Esophagus squamous epithelium (tissue), 5 donors: ENCODE results near the gene PGLYRP1. TPM values are rescaled to one million over a fixed set of nuclear protein-coding genes. Genes with fewer than 3 reads are reported as not detected.
A peak's percentile ranks its signal among the peaks of the same experiment; 100 is the strongest.

Experiments used
- DNase-seq: peaks from one replicate; lab custom pipeline; 2025; lab: John Stamatoyannopoulos, UW
- H3K27ac ChIP-seq, 4 donors: fragments of 200-600 bp; sonication (generic); one replicate each; pipeline ENCODE4 v1.5.1; 2016 to 2019; ENCODE audit warnings: mild to moderate bottlenecking in 1 of 4
- H3K27me3 ChIP-seq, 4 donors: fragments of 200-600 bp; sonication (generic); 1 replicate in 3 of 4; 2 replicates in 1 of 4; pipeline versions ENCODE4 v1.5.1 to v1.6.0; 2017 to 2021; ENCODE audit warnings: antibody characterized with exemption in 1 of 4
- H3K36me3 ChIP-seq, 3 donors: fragments of 200-600 bp; sonication (generic); one replicate each; pipeline ENCODE4 v1.5.1; 2016 to 2019
- H3K4me1 ChIP-seq, 3 donors: fragments of 200-600 bp; sonication (generic); one replicate each; pipeline ENCODE4 v1.5.1; 2017 to 2019
- H3K4me3 ChIP-seq, 4 donors: fragments of 200-600 bp; sonication (generic); 1 replicate in 3 of 4; 2 replicates in 1 of 4; pipeline ENCODE4 v1.5.1; 2016 to 2019; ENCODE audit warnings: mild to moderate bottlenecking in 2 of 4, moderate library complexity in 1 of 4
- H3K9me3 ChIP-seq, 3 donors: fragments of 200-600 bp; sonication (generic); one replicate each; pipeline ENCODE4 v1.5.1; 2016 to 2019
- POLR2A ChIP-seq, 4 donors: fragments of 450-650 bp; IDR thresholded peaks; one replicate each; pipeline ENCODE4 v1.6.1; 2017; ENCODE audit warnings: antibody characterized with exemption in 4 of 4, mild to moderate bottlenecking in 4 of 4, moderate library complexity in 3 of 4
- WGBS, 2 donors: methylation state at CpG; one replicate each; pipeline ENCODE4 v1.1.5; 2018; 5-methylcytosine and 5-hydroxymethylcytosine counted together
- intact Hi-C: fragments of 100-400 bp; cut with DNase I; formaldehyde crosslinking; loops from one replicate; pipeline ENCODE4 v1.15.0; 2022
- total RNA-seq, 4 donors: library from RNA; depleted of rRNA; stranded (reverse); fragments of >200 nt; gene quantifications; one replicate each; pipeline ENCODE4 v1.1.0, GENCODE V29; 2016
- TF ChIP-seq, protein P1 (sequence below), 6 experiments: fragments of 450-650 bp in 4 of 6; fragments of 200-600 bp in 2 of 6; sonication (generic) in 2 of 6; IDR thresholded peaks; one replicate each; pipeline ENCODE4 v1.5.1; 2016 to 2019; ENCODE audit warnings: antibody characterized with exemption in 6 of 6, mild to moderate bottlenecking in 4 of 6, moderate library complexity in 4 of 6
- donor health status: DM: yes; HTN: yes; CAD: no.

PGLYRP1 gene
- total RNA-seq, 4 donors from 2014 or later = not detected

DNA sequence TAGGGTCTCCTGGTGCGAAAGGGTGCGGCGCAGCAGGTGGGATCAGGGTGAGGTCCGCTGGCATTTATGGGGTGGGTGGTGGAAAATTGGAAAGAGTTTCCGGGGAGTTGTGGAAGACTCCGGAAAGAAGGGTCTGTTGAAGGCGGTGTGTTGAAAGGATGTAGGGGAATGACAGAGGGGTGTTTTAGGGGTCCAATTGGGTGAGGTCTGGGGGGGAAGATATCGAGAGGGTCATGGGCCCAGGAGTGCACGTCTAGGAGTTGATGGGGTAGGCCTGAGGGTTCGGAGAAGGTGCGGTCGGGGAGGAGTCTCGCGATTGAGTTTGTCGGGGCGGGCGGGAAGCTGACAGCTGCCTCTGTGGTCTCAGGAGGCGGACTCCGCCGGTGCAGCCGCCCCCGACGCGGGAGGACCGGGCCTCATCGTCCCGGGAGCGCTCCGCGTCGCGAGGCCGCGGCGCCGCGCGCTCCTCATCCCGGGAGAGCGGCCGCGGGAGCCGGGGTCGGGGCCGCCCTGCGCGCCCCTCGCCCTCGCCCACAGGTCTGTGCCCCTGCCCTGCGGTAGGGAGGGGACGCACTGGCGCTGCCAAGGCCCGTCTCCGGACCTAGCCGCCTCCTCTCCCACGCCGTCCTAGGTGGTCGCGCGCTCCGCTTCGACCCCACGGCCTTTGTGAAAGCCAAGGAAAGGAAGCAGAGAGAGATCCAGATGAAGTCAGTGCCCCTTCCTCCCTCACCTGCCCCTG is 7.0 kb downstream of the PGLYRP1 start:
- intact Hi-C loops = no loop called here
- no peak for DNase-seq
- peak overlapping the region; percentile 49 to 76 (median 65) for H3K4me3 ChIP-seq
- WGBS, 2 donors = 6% methylated on average over 20 to 23 of the region's 63 CpGs
- peak overlapping the region in 3 of 4 donors; percentile 11 to 72 (median 50) for H3K27ac ChIP-seq
- peaks cover 15 to 39% (median 22%) of the 10 kb centered on the region in 3 donors for H3K4me1 ChIP-seq
- H3K36me3 ChIP-seq = peaks cover 0 to 21% (median 0%) of the 10 kb centered on the region in 3 donors
- peaks cover 0 to 43% (median 1%) of the 10 kb centered on the region in 4 donors for H3K27me3 ChIP-seq
- TF ChIP-seq POLR2A (IDR thresholded peaks at IDR 0.05) = no peak
- TF ChIP-seq, protein P1, sequence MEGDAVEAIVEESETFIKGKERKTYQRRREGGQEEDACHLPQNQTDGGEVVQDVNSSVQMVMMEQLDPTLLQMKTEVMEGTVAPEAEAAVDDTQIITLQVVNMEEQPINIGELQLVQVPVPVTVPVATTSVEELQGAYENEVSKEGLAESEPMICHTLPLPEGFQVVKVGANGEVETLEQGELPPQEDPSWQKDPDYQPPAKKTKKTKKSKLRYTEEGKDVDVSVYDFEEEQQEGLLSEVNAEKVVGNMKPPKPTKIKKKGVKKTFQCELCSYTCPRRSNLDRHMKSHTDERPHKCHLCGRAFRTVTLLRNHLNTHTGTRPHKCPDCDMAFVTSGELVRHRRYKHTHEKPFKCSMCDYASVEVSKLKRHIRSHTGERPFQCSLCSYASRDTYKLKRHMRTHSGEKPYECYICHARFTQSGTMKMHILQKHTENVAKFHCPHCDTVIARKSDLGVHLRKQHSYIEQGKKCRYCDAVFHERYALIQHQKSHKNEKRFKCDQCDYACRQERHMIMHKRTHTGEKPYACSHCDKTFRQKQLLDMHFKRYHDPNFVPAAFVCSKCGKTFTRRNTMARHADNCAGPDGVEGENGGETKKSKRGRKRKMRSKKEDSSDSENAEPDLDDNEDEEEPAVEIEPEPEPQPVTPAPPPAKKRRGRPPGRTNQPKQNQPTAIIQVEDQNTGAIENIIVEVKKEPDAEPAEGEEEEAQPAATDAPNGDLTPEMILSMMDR (IDR thresholded peaks at IDR 0.05) = no peak
- H3K9me3 ChIP-seq = no peaks in the 10 kb centered on the region

DNA sequence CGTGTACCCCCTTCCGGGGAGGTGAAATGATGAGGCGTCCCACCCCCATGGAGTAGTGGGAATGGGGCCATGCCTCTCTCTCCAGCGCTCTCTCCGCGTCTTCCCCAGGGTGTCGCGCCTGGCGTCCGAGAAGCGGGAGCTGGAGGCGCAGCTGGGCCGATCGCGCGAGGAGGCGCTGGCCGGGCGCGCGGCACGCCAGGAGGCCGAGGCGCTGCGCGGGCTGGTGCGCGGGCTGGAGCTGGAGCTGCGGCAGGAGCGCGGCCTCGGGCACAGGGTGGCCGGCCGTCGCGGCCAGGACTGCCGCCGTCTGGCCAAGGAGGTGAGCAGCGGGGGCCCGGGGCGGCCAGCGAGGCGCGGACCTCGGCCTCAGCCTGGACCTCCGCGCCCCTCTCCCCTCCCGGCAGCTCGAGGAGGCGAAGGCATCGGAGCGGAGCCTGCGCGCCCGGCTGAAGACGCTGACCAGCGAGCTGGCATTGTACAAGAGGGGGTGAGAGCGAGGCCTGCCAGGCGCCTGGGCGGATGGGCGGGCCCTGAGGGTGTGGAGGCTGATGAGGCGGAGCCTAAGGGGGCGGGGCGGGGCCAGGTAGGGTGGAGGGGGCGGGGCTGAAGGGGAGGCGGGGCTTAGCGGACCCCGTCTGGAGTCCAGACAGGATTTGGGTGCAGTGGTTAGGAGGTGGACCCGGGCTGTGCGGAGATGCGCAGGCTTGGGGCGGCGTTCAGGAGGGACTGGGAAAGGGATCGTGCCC is 7.7 kb downstream of the PGLYRP1 start:
- 20 to 21% methylated on average over 8 to 10 of the region's 74 CpGs for WGBS, 2 donors

DNA sequence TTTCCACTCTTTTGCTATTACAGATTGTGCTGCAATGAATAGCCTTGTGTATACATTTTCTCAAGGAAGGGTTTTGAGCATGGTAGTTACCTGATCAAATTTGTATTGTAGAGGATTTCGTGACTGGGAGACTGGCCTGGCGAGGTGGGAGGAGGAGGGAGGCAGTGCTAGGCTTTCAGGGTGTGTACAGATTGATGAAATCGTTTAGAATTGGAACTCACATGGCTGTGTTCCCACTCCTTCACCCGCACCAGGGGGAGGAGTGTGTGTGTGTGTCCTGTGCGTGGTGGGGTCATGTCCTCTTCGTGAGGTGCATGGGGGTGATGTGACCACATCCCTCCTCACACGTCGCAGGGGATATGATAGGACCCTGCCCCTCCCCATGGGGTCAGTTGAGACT is 8.3 kb downstream of the PGLYRP1 start:
- Histone ChIP-seq H3K9me3 (no peaks in the 10 kb centered on the region), H3K4me3 (peak overlapping the region; percentile 28 to 76 (median 65)), H3K4me1 (peaks cover 15 to 31% (median 22%) of the 10 kb centered on the region in 3 donors), H3K36me3 (peaks cover 0 to 21% (median 0%) of the 10 kb centered on the region in 3 donors), H3K27me3 (peaks cover 0 to 43% (median 1%) of the 10 kb centered on the region in 4 donors), H3K27ac (no peak overlapping the region)
- TF ChIP-seq, protein P1 (IDR thresholded peaks at IDR 0.05) = no peak
- TF ChIP-seq POLR2A (IDR thresholded peaks at IDR 0.05) = no peak
- WGBS, 2 donors = 38 to 42% methylated on average over 7 to 8 of the region's 8 CpGs
- no peak for DNase-seq
- intact Hi-C loops = no loop called here

More for the DNA sequence above, 7.7 kb downstream of the PGLYRP1 start:
- Histone ChIP-seq H3K4me3 (peak overlapping the region; percentile 28 to 76 (median 65)), H3K4me1 (peaks cover 15 to 32% (median 22%) of the 10 kb centered on the region in 3 donors), H3K27ac (peak overlapping the region in 1 of 4 donors; percentile 30), H3K36me3 (peaks cover 0 to 21% (median 0%) of the 10 kb centered on the region in 3 donors), H3K9me3 (no peaks in the 10 kb centered on the region), H3K27me3 (peaks cover 0 to 43% (median 1%) of the 10 kb centered on the region in 4 donors)
- DNase-seq = no peak
- intact Hi-C loops = no loop called here
- TF ChIP-seq, protein P1 (IDR thresholded peaks at IDR 0.05) = no peak
- no peak for TF ChIP-seq POLR2A (IDR thresholded peaks at IDR 0.05)

DNA sequence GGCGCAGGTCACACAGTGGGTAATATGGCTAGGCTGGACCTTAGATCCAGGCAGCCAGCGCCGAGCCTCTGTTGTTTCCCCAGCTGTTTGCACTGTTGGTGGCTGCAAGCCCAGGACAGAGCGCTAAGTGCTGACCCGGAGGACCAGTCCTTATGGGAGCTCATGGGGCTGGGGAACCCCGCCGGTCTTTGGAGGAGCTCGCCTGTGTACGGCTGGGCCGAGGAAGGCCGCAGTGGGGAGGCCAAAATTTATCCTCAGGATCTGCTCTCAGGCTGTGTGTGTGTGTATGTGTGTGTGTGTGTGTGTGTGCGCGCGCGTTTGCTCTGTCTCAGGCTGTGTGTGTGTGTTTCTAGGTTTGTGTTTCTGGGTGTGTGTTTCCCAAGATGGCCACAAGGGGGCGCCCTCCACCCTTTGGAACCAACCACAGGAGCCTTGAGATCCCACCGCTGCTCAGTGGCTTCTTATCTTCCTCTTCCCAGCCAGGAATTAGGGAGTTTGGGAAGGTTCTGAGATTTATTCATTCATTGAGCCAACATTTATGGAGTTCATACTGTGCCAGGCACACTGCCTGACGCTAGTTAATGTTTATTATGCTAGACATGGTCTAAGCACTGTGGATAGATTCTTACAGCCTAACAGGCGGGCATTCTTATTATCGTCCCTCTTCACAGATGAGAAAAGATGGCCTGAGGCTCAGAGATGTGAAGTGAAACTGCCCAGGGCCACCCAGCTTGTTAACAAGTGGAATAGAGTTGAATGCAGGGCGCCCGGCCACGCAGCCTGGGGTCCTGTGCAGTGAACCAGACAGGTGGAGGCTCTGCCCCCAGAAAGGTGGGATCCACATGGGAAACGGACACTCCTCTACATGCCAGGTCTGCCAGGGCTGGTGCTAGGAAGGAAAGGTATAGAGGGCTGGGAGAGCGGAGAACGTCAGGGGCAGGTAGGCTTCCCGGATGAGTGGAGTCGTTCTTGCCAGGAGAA is 13.0 kb downstream of the PGLYRP1 start:
- H3K9me3 ChIP-seq = no peaks in the 10 kb centered on the region
- no peak overlapping the region for H3K4me3 ChIP-seq
- TF ChIP-seq, protein P1 (IDR thresholded peaks at IDR 0.05) = peak; percentile 73 to 93 (median 82)
- no peak for TF ChIP-seq POLR2A (IDR thresholded peaks at IDR 0.05)
- H3K36me3 ChIP-seq = peaks cover 0 to 42% (median 0%) of the 10 kb centered on the region in 3 donors
- WGBS, 2 donors = 77 to 81% methylated on average over 15 to 17 of the region's 28 CpGs
- intact Hi-C loops = no loop called here
- H3K27ac ChIP-seq = no peak overlapping the region
- peaks cover 0 to 28% (median 0%) of the 10 kb centered on the region in 4 donors for H3K27me3 ChIP-seq
- no peak for DNase-seq
- H3K4me1 ChIP-seq = peaks cover 4 to 10% (median 6%) of the 10 kb centered on the region in 3 donors
